NCI-H69 (cell line): ENCODE data around the gene KRTAP24-1.
A peak's percentile ranks its signal among the peaks of the same experiment; 100 is the strongest.

Experiments
- DNase-seq: peaks from one replicate; lab custom pipeline; 2025; lab: John Stamatoyannopoulos, UW

The KRTAP24-1 gene

GRCh38 chr21:30282850-30283249, at the start of gene KRTAP24-1:
Gene KRTAP24-1, minus strand, starts transcription at chr21:30282950. Its CDS starts 18 bp downstream, at chr21:30282932.
- DNase-seq: no peak

- no peak for DNase-seq
Observed at GRCh38 chr21:30329203-30329875, 46.6 kb upstream of the KRTAP24-1 start.

GRCh38 chr21:30326390-30326789, 43.6 kb upstream of the KRTAP24-1 start:
- DNase-seq: no peak

- no peak for DNase-seq
Observed at GRCh38 chr21:30320215-30320614, 37.5 kb upstream of the KRTAP24-1 start, which contains the start of gene KRTAP26-1. Gene KRTAP26-1, minus strand, starts transcription at chr21:30320315. Its CDS starts 280 bp downstream, at chr21:30320035.

GRCh38 chr21:30315701-30316100, 33.0 kb upstream of the KRTAP24-1 start:
- DNase-seq: no peak

- peak; percentile 59 for DNase-seq
Observed at GRCh38 chr21:30306884-30307283, 24.1 kb upstream of the KRTAP24-1 start.

- DNase-seq: no peak
Observed at GRCh38 chr21:30305136-30305535, 22.4 kb upstream of the KRTAP24-1 start.

GRCh38 chr21:30289215-30289614, 6.5 kb upstream of the KRTAP24-1 start, which contains the start of gene KRTAP25-1:
Gene KRTAP25-1, minus strand, starts transcription at chr21:30289514. Its CDS starts 24 bp downstream, at chr21:30289490.
- DNase-seq: no peak

GRCh38 chr21:30271611-30272010, 11.1 kb downstream of the KRTAP24-1 start:
- no peak for DNase-seq

GRCh38 chr21:30271156-30271555, 11.6 kb downstream of the KRTAP24-1 start:
- DNase-seq: no peak

GRCh38 chr21:30269803-30270530, 12.8 kb downstream of the KRTAP24-1 start:
- no peak for DNase-seq

GRCh38 chr21:30268608-30269197, 14.0 kb downstream of the KRTAP24-1 start:
- peak; percentile 42 for DNase-seq

GRCh38 chr21:30257773-30258172, 25.0 kb downstream of the KRTAP24-1 start:
- DNase-seq: peak; percentile 40

- DNase-seq: no peak
Observed at GRCh38 chr21:30256100-30256499, 26.6 kb downstream of the KRTAP24-1 start.

GRCh38 chr21:30255679-30256078, 27.1 kb downstream of the KRTAP24-1 start:
- no peak for DNase-seq

GRCh38 chr21:30251781-30252180, 31.0 kb downstream of the KRTAP24-1 start:
- DNase-seq: no peak

GRCh38 chr21:30249936-30250335, 32.8 kb downstream of the KRTAP24-1 start:
- no peak for DNase-seq

GRCh38 chr21:30248844-30249243, 33.9 kb downstream of the KRTAP24-1 start:
- no peak for DNase-seq

- DNase-seq: no peak
Observed at GRCh38 chr21:30245061-30245460, 37.7 kb downstream of the KRTAP24-1 start.

GRCh38 chr21:30243691-30244090, 39.1 kb downstream of the KRTAP24-1 start:
- no peak for DNase-seq

- no peak for DNase-seq
Observed at GRCh38 chr21:30240661-30241060, 42.1 kb downstream of the KRTAP24-1 start.

- DNase-seq: no peak
Observed at GRCh38 chr21:30238168-30238567, 44.6 kb downstream of the KRTAP24-1 start.

- no peak for DNase-seq
Observed at GRCh38 chr21:30234643-30235042, 48.1 kb downstream of the KRTAP24-1 start.
